Measurements from ENCODE around the gene YTHDC1.
"Not testable (repeated sequence)": the region's sequence is repeated elsewhere in the genome, so short reads cannot be mapped to it uniquely, and the experiment has no call there.

YTHDC1 gene

GRCh38 chr4:68291256-68291655 lies 58.6 kb downstream of the YTHDC1 start:
- Histone ChIP-seq H3K36me3 (ENCODE audit: insufficient read depth, low read length) (no peaks in the 10 kb centered on the region), H3K27me3 (ENCODE audit: insufficient read depth, low read length) (peaks cover 7% of the 10 kb centered on the region; the same call in 1 of the 2 replicates), H3K27ac (ENCODE audit: low read depth, low read length) (no peak overlapping the region), H3K9ac (ENCODE audit: low read depth, low read length) (no peak overlapping the region), H3K4me3 (ENCODE audit: low read length) (no peak overlapping the region), H3K9me3 (ENCODE audit: insufficient read depth, low read depth, low read length) (peaks cover 2% of the 10 kb centered on the region; the same call in 1 of the 2 replicates), H3K4me1 (ENCODE audit: insufficient read depth, low read length) (peaks cover 3% of the 10 kb centered on the region; the same call in 1 of the 2 replicates)
- WGBS = 100% methylated on average over 1 of the region's 1 CpG

- Histone ChIP-seq H3K9me3 (ENCODE audit: insufficient read depth, low read depth, low read length) (peaks cover 2% of the 10 kb centered on the region; the same call in 1 of the 2 replicates), H3K36me3 (ENCODE audit: insufficient read depth, low read length) (no peaks in the 10 kb centered on the region), H3K27me3 (ENCODE audit: insufficient read depth, low read length) (no peaks in the 10 kb centered on the region), H3K9ac (ENCODE audit: low read depth, low read length) (no peak overlapping the region), H3K27ac (ENCODE audit: low read depth, low read length) (no peak overlapping the region), H3K4me1 (ENCODE audit: insufficient read depth, low read length) (peaks cover 11% of the 10 kb centered on the region), H3K4me3 (ENCODE audit: low read length) (no peak overlapping the region)
- 83% methylated on average over 2 of the region's 2 CpGs for whole genome bisulfite sequencing
Measured at GRCh38 chr4:68288393-68288740, 61.5 kb downstream of the YTHDC1 start.

DNA sequence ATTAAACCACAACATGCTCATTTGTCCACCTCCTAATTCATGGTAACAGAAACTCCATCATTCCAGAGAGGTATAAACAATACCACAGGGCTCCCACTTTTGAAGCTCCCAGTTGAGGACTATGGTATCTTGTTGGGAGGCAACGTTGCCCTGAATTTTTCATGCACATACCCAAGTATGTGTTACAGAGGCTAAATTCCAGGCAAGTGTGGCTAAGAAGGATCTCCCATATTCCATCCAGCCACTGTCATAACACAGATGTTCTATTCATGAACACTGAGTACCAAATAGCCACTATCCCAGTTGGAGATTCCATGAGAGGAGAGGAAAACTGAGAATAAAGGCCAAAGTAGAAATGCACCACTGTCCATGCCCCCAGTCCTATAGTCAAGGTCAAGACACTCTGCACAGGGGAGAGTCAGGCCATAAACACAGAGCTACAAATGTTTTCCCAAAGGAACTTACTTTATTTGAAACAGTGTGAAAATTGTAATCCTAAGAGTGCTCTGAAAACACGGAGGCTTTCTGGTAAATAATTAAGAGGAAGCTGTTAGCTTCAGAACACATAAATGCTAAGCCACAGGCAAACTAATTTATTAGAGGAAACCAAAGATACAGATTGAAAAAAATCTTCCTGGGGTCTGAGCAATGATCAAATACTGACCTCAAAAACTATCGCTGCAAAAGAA lies 62.0 kb downstream of the YTHDC1 start:
- Histone ChIP-seq H3K27ac (ENCODE audit: low read depth, low read length) (no peak overlapping the region), H3K27me3 (ENCODE audit: insufficient read depth, low read length) (no peaks in the 10 kb centered on the region), H3K9me3 (ENCODE audit: insufficient read depth, low read depth, low read length) (peaks cover 2% of the 10 kb centered on the region; the same call in 1 of the 2 replicates), H3K9ac (ENCODE audit: low read depth, low read length) (no peak overlapping the region), H3K4me1 (ENCODE audit: insufficient read depth, low read length) (peaks cover 11% of the 10 kb centered on the region), H3K36me3 (ENCODE audit: insufficient read depth, low read length) (no peaks in the 10 kb centered on the region), H3K4me3 (ENCODE audit: low read length) (no peak overlapping the region)
- WGBS = 90% methylated on average over 3 of the region's 3 CpGs

- H3K27me3 ChIP-seq (ENCODE audit: insufficient read depth, low read length) = no peaks in the 10 kb centered on the region
- peaks cover 11% of the 10 kb centered on the region for H3K4me1 ChIP-seq (ENCODE audit: insufficient read depth, low read length)
- no peaks in the 10 kb centered on the region for H3K9me3 ChIP-seq (ENCODE audit: insufficient read depth, low read depth, low read length)
- WGBS = 91% methylated on average over 2 of the region's 3 CpGs
- no peak overlapping the region for H3K9ac ChIP-seq (ENCODE audit: low read depth, low read length)
- H3K27ac ChIP-seq (ENCODE audit: low read depth, low read length) = no peak overlapping the region
- no peak overlapping the region for H3K4me3 ChIP-seq (ENCODE audit: low read length)
- no peaks in the 10 kb centered on the region for H3K36me3 ChIP-seq (ENCODE audit: insufficient read depth, low read length)
Measured at GRCh38 chr4:68283714-68284113, 66.2 kb downstream of the YTHDC1 start.

DNA sequence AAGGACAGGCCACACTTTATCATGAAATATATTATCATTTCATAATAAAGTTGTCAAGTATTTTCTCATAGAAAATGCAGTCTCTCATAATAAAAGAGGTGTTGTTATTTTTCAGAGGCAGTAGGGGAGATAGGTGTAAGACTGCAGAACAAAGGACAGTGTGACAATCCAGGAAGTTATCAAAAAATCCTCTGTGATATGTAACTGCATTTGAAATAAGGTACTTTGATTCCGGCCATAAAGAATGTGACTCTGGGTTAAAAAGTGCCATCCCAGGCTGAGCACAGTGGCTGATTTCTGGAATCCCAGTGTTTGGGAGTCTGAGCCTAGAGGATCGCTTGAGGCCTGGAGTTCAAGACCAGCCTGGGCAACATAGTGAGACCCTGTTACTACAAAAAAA lies 66.8 kb downstream of the YTHDC1 start:
- H3K27me3 ChIP-seq (ENCODE audit: insufficient read depth, low read length) = no peaks in the 10 kb centered on the region
- H3K4me3 ChIP-seq (ENCODE audit: low read length) = no peak overlapping the region
- no peak overlapping the region for H3K9ac ChIP-seq (ENCODE audit: low read depth, low read length)
- H3K4me1 ChIP-seq (ENCODE audit: insufficient read depth, low read length) = peaks cover 8% of the 10 kb centered on the region
- WGBS = 95% methylated on average over 2 of the region's 2 CpGs
- no peaks in the 10 kb centered on the region for H3K36me3 ChIP-seq (ENCODE audit: insufficient read depth, low read length)
- no peaks in the 10 kb centered on the region for H3K9me3 ChIP-seq (ENCODE audit: insufficient read depth, low read depth, low read length)
- H3K27ac ChIP-seq (ENCODE audit: low read depth, low read length) = no peak overlapping the region; the same call in 1 of the 2 replicates

DNA sequence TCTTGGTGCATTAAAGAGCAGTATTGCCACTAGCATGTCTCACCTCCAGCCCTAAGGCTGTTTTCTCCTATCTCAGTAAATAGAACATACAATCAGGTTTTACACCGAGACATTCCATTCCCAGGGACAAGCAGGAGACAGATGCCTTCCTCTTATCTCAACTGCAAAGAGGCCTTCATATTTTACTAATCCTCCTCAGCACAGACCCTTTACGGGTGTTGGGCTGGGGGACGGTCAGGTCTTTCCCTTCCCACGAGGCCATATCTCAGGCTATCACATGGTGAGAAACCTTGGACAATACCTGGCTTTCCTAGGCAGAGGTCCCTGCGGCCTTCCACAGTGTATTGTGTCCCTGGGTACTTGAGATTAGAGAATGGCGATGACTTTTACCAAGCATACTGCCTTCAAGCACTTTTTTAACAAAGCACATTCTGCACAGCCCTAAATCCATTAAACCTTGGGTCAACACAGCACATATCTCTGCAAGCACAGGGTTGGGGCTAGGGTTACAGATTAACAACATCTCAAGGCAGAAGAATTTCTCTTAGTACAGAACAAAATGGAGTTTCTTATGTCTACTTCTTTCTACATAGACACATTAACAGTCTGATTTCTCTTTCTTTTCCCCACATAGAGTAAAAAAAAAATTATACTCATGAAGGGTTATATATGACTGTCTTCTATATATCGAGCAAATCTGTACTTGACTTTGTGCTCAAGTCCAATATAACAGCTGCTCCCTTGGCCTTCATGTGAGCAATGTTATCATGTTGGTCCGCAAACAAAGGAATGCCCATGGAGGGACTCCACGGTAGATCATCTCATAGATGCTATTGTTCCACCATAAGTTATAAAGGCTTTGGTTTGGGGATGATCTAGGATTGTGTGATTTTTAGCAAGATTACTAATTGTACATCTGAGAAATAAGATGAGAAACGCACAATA lies 67.8 kb downstream of the YTHDC1 start:
- 94% methylated on average over 10 of the region's 10 CpGs for WGBS
- peaks cover 12% of the 10 kb centered on the region for H3K4me1 ChIP-seq (ENCODE audit: insufficient read depth, low read length)

GRCh38 chr4:68278029-68278428 lies 71.9 kb downstream of the YTHDC1 start:
- 63% methylated on average over 2 of the region's 2 CpGs for WGBS
- H3K4me1 ChIP-seq (ENCODE audit: insufficient read depth, low read length) = peaks cover 22% of the 10 kb centered on the region
- H3K36me3 ChIP-seq (ENCODE audit: insufficient read depth, low read length) = no peaks in the 10 kb centered on the region
- H3K27me3 ChIP-seq (ENCODE audit: insufficient read depth, low read length) = no peaks in the 10 kb centered on the region
- no peaks in the 10 kb centered on the region for H3K9me3 ChIP-seq (ENCODE audit: insufficient read depth, low read depth, low read length)
- no peak overlapping the region for H3K27ac ChIP-seq (ENCODE audit: low read depth, low read length)
- H3K9ac ChIP-seq (ENCODE audit: low read depth, low read length) = no peak overlapping the region
- H3K4me3 ChIP-seq (ENCODE audit: low read length) = no peak overlapping the region

More for the DNA sequence above, 67.8 kb downstream of the YTHDC1 start:
- not testable (repeated sequence) for H3K36me3 ChIP-seq (ENCODE audit: insufficient read depth, low read length); H3K9me3 ChIP-seq (ENCODE audit: insufficient read depth, low read depth, low read length); H3K4me3 ChIP-seq (ENCODE audit: low read length); H3K9ac ChIP-seq (ENCODE audit: low read depth, low read length); H3K27me3 ChIP-seq (ENCODE audit: insufficient read depth, low read length)
- peak overlapping the region; percentile 46; the same call in 1 of the 2 replicates for H3K27ac ChIP-seq (ENCODE audit: low read depth, low read length)

- no peak overlapping the region for H3K9ac ChIP-seq (ENCODE audit: low read depth, low read length)
- 60% methylated on average over 2 of the region's 2 CpGs for WGBS
- H3K4me3 ChIP-seq (ENCODE audit: low read length) = no peak overlapping the region
- H3K27ac ChIP-seq (ENCODE audit: low read depth, low read length) = no peak overlapping the region
- no peaks in the 10 kb centered on the region for H3K9me3 ChIP-seq (ENCODE audit: insufficient read depth, low read depth, low read length)
- no peaks in the 10 kb centered on the region for H3K36me3 ChIP-seq (ENCODE audit: insufficient read depth, low read length)
- H3K4me1 ChIP-seq (ENCODE audit: insufficient read depth, low read length) = peaks cover 26% of the 10 kb centered on the region
- no peaks in the 10 kb centered on the region for H3K27me3 ChIP-seq (ENCODE audit: insufficient read depth, low read length)
Measured at GRCh38 chr4:68277627-68278026, 72.3 kb downstream of the YTHDC1 start.

- H3K9ac ChIP-seq (ENCODE audit: low read depth, low read length) = peak overlapping the region; percentile 57
- WGBS = 16% methylated on average over 2 of the region's 2 CpGs
- no peaks in the 10 kb centered on the region for H3K36me3 ChIP-seq (ENCODE audit: insufficient read depth, low read length)
- H3K9me3 ChIP-seq (ENCODE audit: insufficient read depth, low read depth, low read length) = peaks cover 22% of the 10 kb centered on the region
- no peaks in the 10 kb centered on the region for H3K27me3 ChIP-seq (ENCODE audit: insufficient read depth, low read length)
- peaks cover 28% of the 10 kb centered on the region for H3K4me1 ChIP-seq (ENCODE audit: insufficient read depth, low read length)
- peak overlapping the region; percentile 37 for H3K4me3 ChIP-seq (ENCODE audit: low read length)
- H3K27ac ChIP-seq (ENCODE audit: low read depth, low read length) = peak overlapping the region; percentile 95
Measured at GRCh38 chr4:68272860-68273259, 77.0 kb downstream of the YTHDC1 start.

- peaks cover 22% of the 10 kb centered on the region for H3K9me3 ChIP-seq (ENCODE audit: insufficient read depth, low read depth, low read length)
- peak overlapping the region; percentile 37 for H3K4me3 ChIP-seq (ENCODE audit: low read length)
- H3K9ac ChIP-seq (ENCODE audit: low read depth, low read length) = peak overlapping the region; percentile 28
- H3K4me1 ChIP-seq (ENCODE audit: insufficient read depth, low read length) = peaks cover 26% of the 10 kb centered on the region
- no peaks in the 10 kb centered on the region for H3K36me3 ChIP-seq (ENCODE audit: insufficient read depth, low read length)
- WGBS = 25% methylated on average over 2 of the region's 2 CpGs
- H3K27me3 ChIP-seq (ENCODE audit: insufficient read depth, low read length) = no peaks in the 10 kb centered on the region
- H3K27ac ChIP-seq (ENCODE audit: low read depth, low read length) = peak overlapping the region; percentile 95
Measured at GRCh38 chr4:68272380-68272779, 77.5 kb downstream of the YTHDC1 start.

GRCh38 chr4:68271851-68272357 lies 78.0 kb downstream of the YTHDC1 start:
- H3K27me3 ChIP-seq (ENCODE audit: insufficient read depth, low read length) = no peaks in the 10 kb centered on the region
- H3K9me3 ChIP-seq (ENCODE audit: insufficient read depth, low read depth, low read length) = peaks cover 22% of the 10 kb centered on the region
- no peaks in the 10 kb centered on the region for H3K36me3 ChIP-seq (ENCODE audit: insufficient read depth, low read length)
- WGBS = 7% methylated on average over 10 of the region's 11 CpGs
- H3K27ac ChIP-seq (ENCODE audit: low read depth, low read length) = peak overlapping the region; percentile 95; the same call in 1 of the 2 replicates
- H3K4me3 ChIP-seq (ENCODE audit: low read length) = peak overlapping the region; percentile 37
- H3K9ac ChIP-seq (ENCODE audit: low read depth, low read length) = peak overlapping the region; percentile 28
- peaks cover 26% of the 10 kb centered on the region for H3K4me1 ChIP-seq (ENCODE audit: insufficient read depth, low read length)
